AG04449 (cell line): ENCODE measurements around the gene DHRS11.

Source experiments
- CTCF ChIA-PET: fragments of 350-600 bp; formaldehyde crosslinking; extraction: SDS; loops from one replicate; lab custom pipeline; 2021; ENCODE audit warnings: antibody characterized with exemption; lab: Yijun Ruan, JAX
- POLR2A ChIA-PET: fragments of 400-600, 350-600 bp; formaldehyde crosslinking; extraction: SDS; loops from one replicate; lab custom pipeline; 2020; ENCODE audit warnings: antibody characterized with exemption, inconsistent platforms; lab: Yijun Ruan, JAX
- DNase-seq: peaks from one replicate; pipeline ENCODE4 v3.0.0-alpha.2; 2010; ENCODE audit warnings: low read depth, low spot score
- H3K4me3 ChIP-seq: 2 replicates; pipeline ENCODE4 v1.5.1; 2011; ENCODE audit warnings: low read depth, mild to moderate bottlenecking, control low read depth, low read length
- CTCF ChIP-seq: IDR thresholded peaks from one replicate; pipeline ENCODE4 v1.5.1; 2011; ENCODE audit warnings: mild to moderate bottlenecking, moderate library complexity, low read length, control low read depth, inconsistent platforms; ENCODE audit not compliant: insufficient read depth; ENCODE audit errors: missing control alignments

DHRS11 gene

GRCh38 chr17:36566081-36566480, 25.6 kb upstream of the DHRS11 start:
- ChIA-PET POLR2A (no interaction called here), CTCF (interaction anchor here (0.6 to 1.5 kb wide), 2 partner anchors 10 to 13 kb away, joined by 3 read pairs; no protein-coding TSS in a partner anchor)
- no peak overlapping the region for H3K4me3 ChIP-seq
- no peak for TF ChIP-seq CTCF
- no peak for DNase-seq

GRCh38 chr17:36575028-36575427, 16.7 kb upstream of the DHRS11 start:
- no peak for DNase-seq
- POLR2A ChIA-PET, result interaction anchor here (1.0 kb wide), 1 partner anchor 11 kb away, joined by 3 read pairs; no protein-coding TSS in a partner anchor
- H3K4me3 ChIP-seq, result no peak overlapping the region
- CTCF ChIA-PET, result no interaction called here
- no peak for TF ChIP-seq CTCF

- ChIA-PET CTCF (no interaction called here), POLR2A (no interaction called here)
- H3K4me3 ChIP-seq, result no peak overlapping the region
- no peak for TF ChIP-seq CTCF
- no peak for DNase-seq
Measured at GRCh38 chr17:36576793-36577192, 14.9 kb upstream of the DHRS11 start.

- ChIA-PET CTCF (interaction anchor here (1.4 kb wide), 1 partner anchor 12 kb away, joined by 3 read pairs; no protein-coding TSS in a partner anchor), POLR2A (no interaction called here)
- no peak for TF ChIP-seq CTCF
- DNase-seq, result no peak
- H3K4me3 ChIP-seq, result no peak overlapping the region
Measured at GRCh38 chr17:36578671-36579070, 13.0 kb upstream of the DHRS11 start.

- CTCF ChIA-PET, result interaction anchor here (2.4 kb wide), 1 partner anchor 20 kb away, joined by 5 read pairs; no protein-coding TSS in a partner anchor
Measured at GRCh38 chr17:36583787-36584186, 7.9 kb upstream of the DHRS11 start.

GRCh38 chr17:36586138-36586537, 5.5 kb upstream of the DHRS11 start:
- DNase-seq, result no peak
- H3K4me3 ChIP-seq, result no peak overlapping the region
- TF ChIP-seq CTCF, result no peak
- POLR2A ChIA-PET, result interaction anchor here (0.8 kb wide), 1 partner anchor 12 kb away, joined by 3 read pairs; no protein-coding TSS in a partner anchor
- CTCF ChIA-PET, result interaction anchor here (1.1 to 1.4 kb wide), 3 partner anchors 12 to 17 kb away, joined by 3 to 4 read pairs (median 3); partner anchors contain the start of gene MRM1

More at GRCh38 chr17:36583787-36584186, 7.9 kb upstream of the DHRS11 start:
- H3K4me3 ChIP-seq, result no peak overlapping the region
- POLR2A ChIA-PET, result no interaction called here
- DNase-seq, result no peak
- no peak for TF ChIP-seq CTCF
